ENCODE data around the gene STIM2. TPM values are rescaled to one million over a fixed set of nuclear protein-coding genes. Genes with fewer than 3 reads are reported as not detected.
A peak's percentile ranks its signal among the peaks of the same experiment; 100 is the strongest.

The STIM2 gene
- total and polyA plus RNA-seq, 2 of the 4 experiments (the other 2 are of a cell fraction) = 16.1 to 27.6 TPM

DNA sequence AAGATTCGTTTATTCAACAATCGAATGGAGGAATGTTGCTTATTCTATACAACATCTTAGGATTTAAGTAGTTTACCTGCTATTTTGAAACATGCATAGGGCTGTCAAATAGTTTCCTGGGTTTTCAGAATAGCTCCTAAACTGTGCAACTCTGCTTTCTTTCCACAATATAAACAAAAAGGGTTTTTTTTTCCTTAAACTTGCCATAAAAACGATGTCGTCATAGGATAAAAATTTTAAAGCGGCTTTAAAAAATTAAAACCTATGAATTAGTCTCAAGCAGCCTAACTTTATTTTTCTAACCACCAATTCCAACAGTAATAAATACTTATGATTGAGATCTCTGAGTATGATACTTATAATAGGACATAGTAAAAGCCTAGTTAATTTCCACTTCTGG, 21.6 kb upstream of the STIM2 start:
- Histone ChIP-seq H2AK5ac (ENCODE audit: low read depth, low read length) (no peak overlapping the region), H3K36me3 (ENCODE audit: control insufficient read depth, insufficient read depth, low read length) (no peaks in the 10 kb centered on the region), H2BK120ac (ENCODE audit: low read depth, low read length) (no peak overlapping the region), H2BK20ac (ENCODE audit: low read depth, low read length) (no peak overlapping the region), H3K23ac (ENCODE audit: low read depth, low read length) (no peak overlapping the region), H3K9me1 (ENCODE audit: insufficient read depth, low read length) (peaks cover 11% of the 10 kb centered on the region), H3K4me2 (ENCODE audit: low read depth, low read length) (no peak overlapping the region), H4K5ac (ENCODE audit: low read depth, low read length) (no peak overlapping the region), H3K27ac (ENCODE audit: insufficient read depth, low read length) (no peak overlapping the region), H3K27me3 (ENCODE audit: control insufficient read depth, insufficient read depth, low read length) (no peaks in the 10 kb centered on the region; the same call in none of the 2 replicates), H3K14ac (replicated peaks; ENCODE audit: low read depth, low read length) (no peak overlapping the region), H4K8ac (ENCODE audit: low read depth in 2 of 2, low read length in 2 of 2) (no peak overlapping the region), H3K56ac (ENCODE audit: extremely low read depth, insufficient read depth, low read length) (no peak overlapping the region), H2AK9ac (replicated peaks; ENCODE audit: low read depth, low read length, poor library complexity) (no peak overlapping the region), H3K4me1 (ENCODE audit: control insufficient read depth, insufficient read depth, low read length) (peaks cover 5% of the 10 kb centered on the region), H4K20me1 (ENCODE audit: insufficient read depth, low read length) (no peaks in the 10 kb centered on the region), H2BK5ac (ENCODE audit: low read depth, low read length, poor library complexity, severe bottlenecking) (no peak overlapping the region), H3K4ac (ENCODE audit: low read depth, low read length) (no peak overlapping the region), H4K91ac (ENCODE audit: insufficient read depth, low read depth, low read length) (no peak overlapping the region), H3K9me3 (ENCODE audit: control insufficient read depth, insufficient read depth, low read length) (peaks cover 3% of the 10 kb centered on the region), H3K9ac (ENCODE audit: low read depth, low read length) (no peak overlapping the region), H2AFZ (replicated peaks; ENCODE audit: low read length, poor library complexity) (no peak overlapping the region), H3K79me1 (ENCODE audit: low read depth in 1 of 2, low read length in 2 of 2) (no peaks in the 10 kb centered on the region), H2BK15ac (ENCODE audit: low read depth, low read length) (no peak overlapping the region), H3K18ac (ENCODE audit: low read depth, low read length) (no peak overlapping the region), H3K4me3 (ENCODE audit: insufficient read depth, low read depth, low read length) (no peak overlapping the region)
- dilution Hi-C loops (cut with HindIII; ENCODE audit: low sequenced_read_pairs, unreplicated experiment) = no loop called here
- DNase-seq (peak; percentile 26), ATAC-seq (ENCODE audit: low read depth) (peak; percentile 46)
- TF ChIP-seq POLR2A (IDR thresholded peaks at IDR 0.05; ENCODE audit: low read depth, low read length) (no peak), MAZ (IDR thresholded peaks at IDR 0.05; ENCODE audit: borderline replicate concordance, low read depth, low read length) (no peak)
- in situ Hi-C loops (cut with MboI; ENCODE audit: low sequenced_read_pairs) = no loop called here
- intact Hi-C loops (cut with micrococcal nuclease) = no loop called here
- POLR2A ChIA-PET (ENCODE audit: unreplicated experiment) = no interaction called here
- WGBS, 2 experiments (ENCODE audit: extremely low coverage in 2 of 2, insufficient read length in 1 of 2) = no CpG with 5 or more reads among the region's 5 CpGs
- CTCF ChIA-PET = no interaction called here
- no TSS peak for BruUV-seq (replicated peaks)
